Ovary (tissue), 9 donors: ENCODE measurements around the gene COX6B2. TPM values are rescaled to one million over a fixed set of nuclear protein-coding genes. Genes with fewer than 3 reads are reported as not detected.
A peak's percentile ranks its signal among the peaks of the same experiment; 100 is the strongest.
"Not testable (repeated sequence)": the region's sequence is repeated elsewhere in the genome, so short reads cannot be mapped to it uniquely, and the experiment has no call there.

Experiments
- DNase-seq, 5 donors: peaks; one replicate each; pipeline ENCODE4 v3.0.0-alpha.2; 2019 to 2020
- H3K27ac ChIP-seq, 2 donors: fragments of 200-600 bp; one replicate each; pipeline versions ENCODE4 v1.5.1 to v1.8.0; 2019 to 2022
- H3K27me3 ChIP-seq: fragments of 200-600 bp; one replicate; pipeline ENCODE4 v1.8.0; 2022
- H3K36me3 ChIP-seq: fragments of 200-600 bp; sonication (generic); one replicate; pipeline ENCODE4 v1.5.1; 2019
- H3K4me1 ChIP-seq: one replicate; pipeline ENCODE4 v1.8.1; 2013; ENCODE audit warnings: mild to moderate bottlenecking, moderate library complexity; ENCODE audit not compliant: insufficient read depth
- H3K4me3 ChIP-seq: fragments of 200-600 bp; sonication (generic); one replicate; pipeline ENCODE4 v1.5.1; 2017
- H3K9me3 ChIP-seq, 2 donors: fragments of 200-600 bp in 1 of 2; sonication (generic) in 1 of 2; one replicate each; pipeline versions ENCODE4 v1.5.1 to v1.8.1; 2013 to 2019; ENCODE audit warnings: mild to moderate bottlenecking in 1 of 2, moderate library complexity in 1 of 2
- EP300 ChIP-seq: sonication (generic); formaldehyde crosslinking; IDR thresholded peaks from one replicate; pipeline ENCODE4 v1.6.1; 2017; ENCODE audit warnings: antibody characterized with exemption
- POLR2A ChIP-seq: fragments of 450-650 bp; IDR thresholded peaks from one replicate; pipeline ENCODE4 v1.6.1; 2017; ENCODE audit warnings: antibody characterized with exemption, mild to moderate bottlenecking, moderate library complexity
- WGBS, 3 donors: extraction: QIAGEN DNeasy Blood & Tissue Kit in 1 of 3; methylation state at CpG; one replicate each; pipeline versions ENCODE4 v1.1.5 to v1.1.7; 2013 to 2017; 5-methylcytosine and 5-hydroxymethylcytosine counted together
- intact Hi-C, 4 donors: fragments of 100-400 bp; cut with DNase I; formaldehyde crosslinking; loops; one replicate each; pipeline versions ENCODE4 v1.11.0 to v1.15.1; 2022 to 2023
- polyA plus RNA-seq, 2 donors: library from polyadenylated mRNA; stranded (reverse); fragments of 200-250 nt in 1 of 2; fragments of 350-450 nt in 1 of 2; fragmentation: Illumina TruSeq in 1 of 2; extraction: RNeasy Lipid Tissue Mini Kit (QIAGEN cat#74804) in 1 of 2; gene quantifications; one replicate each; pipeline ENCODE4 v1.2.3, GENCODE V29; 2013 to 2014
- total RNA-seq, 7 donors: library from RNA; depleted of rRNA in 2 of 7; stranded (reverse); fragments of >200 nt in 2 of 7; fragmentation: NEBNext Ultra II Directional in 3 of 7; extraction: Animal tissue kit (Norgen Biotek cat#: 25700) in 3 of 7; gene quantifications; one replicate each; pipeline versions ENCODE4 v1.1.0 to v1.2.4, GENCODE V29; 2016 to 2023
- TF ChIP-seq, protein P1 (sequence below), 3 donors: fragments of 450-650 bp in 2 of 3; fragments of 200-600 bp in 1 of 3; IDR thresholded peaks; one replicate each; pipeline versions ENCODE4 v1.5.1 to v1.8.0; 2016 to 2022; ENCODE audit warnings: antibody characterized with exemption in 3 of 3, mild to moderate bottlenecking in 1 of 3
- donor health status: DM: no; HTN: no; CAD: no; lungs with moderate emphysema.
- donor health status: DM: no; HTN: no; CAD: no.
- donor health status: Bipolar disorder and iron deficiency.
- donor health status: DM: yes; HTN: yes; CAD: no.
- donor health status: DM: no; HTN: no; CAD: no.
- donor health status: DM: yes; HTN: yes; CAD: no.

COX6B2 gene
- total and polyA plus RNA-seq, 9 donors: 0.10 to 1.5 (median 0.36) TPM; not detected in 2

DNA sequence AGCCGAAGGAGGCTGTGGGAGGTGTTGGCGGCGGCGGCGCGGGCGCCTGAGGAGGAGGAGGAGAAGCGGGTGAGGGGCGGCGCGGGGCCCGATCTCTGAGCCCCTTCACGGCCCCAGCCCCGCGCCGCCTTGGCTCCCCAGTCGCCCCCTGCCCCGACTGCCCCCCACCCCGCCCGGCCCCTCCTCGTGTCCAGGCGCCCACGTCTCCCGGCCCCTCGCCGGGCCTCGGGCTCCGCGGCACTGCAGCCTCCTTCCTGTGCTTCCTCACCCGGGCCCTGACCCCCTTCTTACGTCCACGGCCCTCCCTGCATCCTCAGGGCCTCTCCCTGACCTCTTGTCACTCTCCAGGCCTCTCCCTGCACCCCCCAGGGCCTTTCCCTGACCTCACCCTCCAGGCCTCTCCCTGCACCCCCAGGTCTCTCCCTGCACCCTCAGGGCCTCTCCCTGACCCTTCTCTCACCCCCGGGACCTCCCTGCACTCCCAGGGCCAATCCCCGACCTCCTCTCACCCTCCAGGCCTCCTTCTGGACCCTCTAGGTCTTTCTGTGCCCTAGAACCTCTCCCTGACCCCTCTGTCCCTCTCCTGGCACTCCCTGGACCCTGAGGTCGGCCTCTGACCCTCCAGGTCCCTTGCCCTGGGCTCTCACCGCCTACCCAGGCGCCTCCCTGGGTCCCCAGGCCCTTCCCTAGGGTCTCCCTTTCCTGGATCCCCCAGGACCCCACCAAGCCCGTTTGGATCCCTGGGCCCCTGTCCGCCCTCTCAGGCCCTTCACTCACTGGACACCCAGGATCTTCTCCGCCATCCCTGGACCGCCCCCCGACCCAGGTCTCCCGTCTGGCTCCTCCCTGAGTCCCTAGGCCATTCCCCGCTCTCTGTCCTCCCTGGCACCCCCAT is 14.4 kb downstream of the COX6B2 start:
- intact Hi-C loops: loop anchor here in 1 of 4 donors (5.0 kb wide), 1 partner anchor 42 kb away; the partner anchor contains the start of gene TMEM238
- Histone ChIP-seq H3K27me3 (no peaks in the 10 kb centered on the region), H3K27ac (peak overlapping the region; percentile 64 to 70), H3K4me3 (peak overlapping the region; percentile 93), H3K36me3 (no peaks in the 10 kb centered on the region), H3K9me3 (no peaks in the 10 kb centered on the region), H3K4me1 (peaks cover 9% of the 10 kb centered on the region)
- TF ChIP-seq POLR2A (no peak), EP300 (no peak)
- TF ChIP-seq, protein P1, sequence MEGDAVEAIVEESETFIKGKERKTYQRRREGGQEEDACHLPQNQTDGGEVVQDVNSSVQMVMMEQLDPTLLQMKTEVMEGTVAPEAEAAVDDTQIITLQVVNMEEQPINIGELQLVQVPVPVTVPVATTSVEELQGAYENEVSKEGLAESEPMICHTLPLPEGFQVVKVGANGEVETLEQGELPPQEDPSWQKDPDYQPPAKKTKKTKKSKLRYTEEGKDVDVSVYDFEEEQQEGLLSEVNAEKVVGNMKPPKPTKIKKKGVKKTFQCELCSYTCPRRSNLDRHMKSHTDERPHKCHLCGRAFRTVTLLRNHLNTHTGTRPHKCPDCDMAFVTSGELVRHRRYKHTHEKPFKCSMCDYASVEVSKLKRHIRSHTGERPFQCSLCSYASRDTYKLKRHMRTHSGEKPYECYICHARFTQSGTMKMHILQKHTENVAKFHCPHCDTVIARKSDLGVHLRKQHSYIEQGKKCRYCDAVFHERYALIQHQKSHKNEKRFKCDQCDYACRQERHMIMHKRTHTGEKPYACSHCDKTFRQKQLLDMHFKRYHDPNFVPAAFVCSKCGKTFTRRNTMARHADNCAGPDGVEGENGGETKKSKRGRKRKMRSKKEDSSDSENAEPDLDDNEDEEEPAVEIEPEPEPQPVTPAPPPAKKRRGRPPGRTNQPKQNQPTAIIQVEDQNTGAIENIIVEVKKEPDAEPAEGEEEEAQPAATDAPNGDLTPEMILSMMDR (IDR thresholded peaks at IDR 0.05): no peak
- WGBS, 3 donors: 2% methylated on average over 39 to 44 of the region's 44 CpGs
- DNase-seq: peak in 3 of 5 donors; percentile 35 to 64 (median 59)

DNA sequence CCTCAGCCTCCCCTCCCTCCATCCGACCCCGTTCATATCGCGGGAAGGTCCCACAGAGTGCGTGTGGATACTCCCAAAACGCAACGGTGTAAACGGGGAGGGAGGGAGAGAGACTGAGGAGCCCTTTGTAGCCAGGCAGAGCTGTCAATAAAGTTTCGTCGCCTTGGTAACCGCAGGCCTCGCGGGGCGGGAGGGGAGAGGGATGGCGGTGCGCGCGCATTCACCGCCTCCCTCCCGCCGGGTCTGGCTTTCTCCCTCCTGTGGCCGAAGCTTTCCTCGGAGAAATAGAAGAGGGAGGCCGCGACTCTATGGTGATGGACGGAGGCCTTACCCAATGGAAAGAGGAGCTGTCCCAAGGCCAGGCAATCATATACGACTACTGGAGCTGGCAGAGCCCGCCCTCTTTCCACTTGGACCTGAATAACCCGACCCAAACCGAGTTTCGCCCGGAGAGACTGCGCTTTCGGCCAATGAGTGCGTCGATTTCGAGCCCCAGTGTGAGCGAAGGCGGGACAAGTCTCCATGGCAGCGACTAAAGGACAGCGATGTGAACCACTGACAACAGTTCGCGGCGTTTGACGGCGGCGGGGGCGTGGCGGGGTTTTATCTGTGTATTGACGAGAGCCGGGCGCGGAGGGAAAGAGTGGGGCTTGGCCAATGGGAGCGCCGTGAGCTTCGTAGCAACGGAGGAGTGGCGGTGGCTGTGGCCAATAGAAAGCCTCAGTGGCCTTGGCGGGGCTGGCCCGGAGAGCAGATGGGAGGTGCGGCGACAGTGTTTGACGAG is 15.2 kb downstream of the COX6B2 start, which contains the start of gene KMT5C:
Gene KMT5C (plus strand): TSS at position 772 of the 784 bp plus-strand sequence. CDS start 2,061 bp downstream, outside the sequence.
- intact Hi-C loops: no loop called here
- DNase-seq: peak; percentile 100

DNA sequence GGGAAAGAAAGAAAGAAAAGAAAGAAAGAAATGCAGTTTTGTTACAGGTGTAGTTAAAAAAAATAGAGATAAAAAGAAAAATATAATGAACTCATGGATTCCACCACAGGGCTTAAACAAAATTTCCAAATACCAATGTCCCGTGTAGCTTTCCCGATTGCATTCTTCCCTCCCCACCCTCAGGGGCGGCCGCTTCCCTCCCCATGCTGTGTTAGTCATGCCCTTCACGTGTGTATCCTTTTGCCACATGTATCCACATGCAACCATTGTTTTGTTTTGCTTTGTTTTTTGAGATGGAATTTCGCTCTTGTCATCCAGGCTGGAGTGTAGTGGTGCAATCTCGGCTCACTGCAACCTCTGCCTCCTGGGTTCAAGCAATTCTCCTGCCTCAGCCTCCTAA is 18.4 kb downstream of the COX6B2 start:
- peaks cover 6% of the 10 kb centered on the region for H3K4me1 ChIP-seq
- no peak overlapping the region for H3K4me3 ChIP-seq
- DNase-seq: no peak
- no peaks in the 10 kb centered on the region for H3K9me3 ChIP-seq
- intact Hi-C loops: no loop called here
- H3K27ac ChIP-seq: no peak overlapping the region
- 63 to 75% (median 66%) methylated on average over 7 of the region's 7 CpGs for WGBS, 3 donors
- TF ChIP-seq EP300 (no peak), POLR2A (no peak)
- TF ChIP-seq, protein P1 (IDR thresholded peaks at IDR 0.05): no peak
- no peaks in the 10 kb centered on the region for H3K36me3 ChIP-seq
- H3K27me3 ChIP-seq: no peaks in the 10 kb centered on the region

More for the DNA sequence above, 15.2 kb downstream of the COX6B2 start, which contains the start of gene KMT5C:
- Histone ChIP-seq H3K4me3 (peak within 1 kb of the TSS; percentile 93), H3K9me3 (no peaks in the 10 kb centered on the region), H3K27ac (peak within 1 kb of the TSS; percentile 66 to 70), H3K4me1 (peaks cover 9% of the 10 kb centered on the region), H3K36me3 (no peaks in the 10 kb centered on the region), H3K27me3 (no peaks in the 10 kb centered on the region)
- TF ChIP-seq EP300 (no peak), POLR2A (peak; percentile 87)
- TF ChIP-seq, protein P1 (IDR thresholded peaks at IDR 0.05): peak; percentile 36 to 85 (median 77)
- 0% methylated on average over 60 to 63 of the region's 63 CpGs for WGBS, 3 donors

DNA sequence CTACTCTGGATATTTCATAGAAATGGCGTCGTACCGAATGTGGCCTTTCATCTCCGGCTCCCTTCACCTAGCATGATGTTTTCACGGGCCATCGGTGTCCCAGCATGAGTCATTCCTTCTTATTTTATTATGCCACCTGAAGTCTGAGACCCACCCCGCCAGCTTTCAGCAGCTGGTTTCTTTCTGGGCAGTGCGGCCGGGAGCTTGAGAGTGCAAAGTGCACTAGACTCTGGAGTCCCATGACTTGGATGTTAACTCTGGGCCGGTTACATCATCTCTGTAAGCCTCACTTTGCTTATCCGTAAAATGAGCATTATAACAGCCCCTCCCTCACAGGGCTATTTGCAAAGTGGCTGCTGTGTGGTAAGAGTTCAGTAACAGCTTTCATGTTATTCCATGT is 20.6 kb downstream of the COX6B2 start:
- intact Hi-C loops: no loop called here
- Histone ChIP-seq H3K9me3 (no peaks in the 10 kb centered on the region), H3K27ac (no peak overlapping the region), H3K4me1 (peaks cover 2% of the 10 kb centered on the region), H3K4me3 (no peak overlapping the region), H3K27me3 (no peaks in the 10 kb centered on the region), H3K36me3 (no peaks in the 10 kb centered on the region)
- TF ChIP-seq, protein P1 (IDR thresholded peaks at IDR 0.05): no peak
- TF ChIP-seq EP300 (no peak), POLR2A (no peak)
- 77 to 83% (median 77%) methylated on average over 11 of the region's 11 CpGs for WGBS, 3 donors
- DNase-seq: no peak

DNA sequence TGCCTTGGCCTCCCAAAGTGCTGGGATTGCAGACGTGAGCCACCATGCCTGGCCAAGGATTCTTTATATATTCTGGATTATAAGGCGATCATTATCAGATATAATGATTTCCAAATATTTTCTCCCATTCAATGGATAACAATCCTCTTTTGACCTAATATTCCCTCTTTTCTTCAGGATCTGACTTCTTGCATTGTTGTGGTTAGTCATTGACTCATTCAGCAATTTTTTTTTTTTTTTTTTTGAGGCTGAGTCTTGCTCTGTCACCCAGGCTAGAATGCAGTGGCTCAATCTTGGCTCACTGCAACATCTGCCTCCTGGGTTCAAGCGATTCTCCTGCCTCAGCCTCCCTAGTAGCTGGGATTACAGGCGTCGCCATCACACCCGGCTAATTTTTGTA is 24.7 kb downstream of the COX6B2 start:
- H3K4me3 ChIP-seq, H3K27me3 ChIP-seq, H3K27ac ChIP-seq, H3K4me1 ChIP-seq, intact Hi-C loops, H3K36me3 ChIP-seq, DNase-seq, H3K9me3 ChIP-seq: not testable (repeated sequence)
- 81 to 89% (median 86%) methylated on average over 6 of the region's 6 CpGs for WGBS, 3 donors

DNA sequence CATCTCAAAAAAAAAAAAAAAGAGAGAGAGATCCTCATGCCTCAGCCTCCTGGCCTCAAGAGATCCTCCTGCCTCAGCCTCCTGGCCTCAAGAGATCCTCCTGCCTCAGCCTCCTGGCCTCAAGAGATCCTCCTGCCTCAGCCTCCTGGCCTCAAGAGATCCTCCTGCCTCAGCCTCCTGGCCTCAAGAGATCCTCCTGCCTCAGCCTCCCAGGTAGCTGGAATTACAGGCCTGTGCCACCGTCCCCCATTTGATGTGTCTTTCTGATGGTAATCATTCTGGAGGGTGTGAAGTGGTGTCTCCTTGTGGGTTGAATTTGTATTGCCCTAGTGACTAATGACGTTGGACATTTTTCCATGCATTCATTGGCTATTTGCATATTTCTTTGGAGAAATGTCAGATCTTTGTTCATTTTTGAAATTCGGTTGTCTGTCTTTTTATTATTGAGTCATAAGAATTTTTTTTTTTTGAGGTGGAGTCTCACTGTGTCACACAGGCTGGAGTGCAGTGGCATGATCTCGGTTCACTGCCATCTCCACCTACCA is 25.7 kb downstream of the COX6B2 start:
- WGBS, 3 donors: 67 to 78% (median 72%) methylated on average over 4 of the region's 4 CpGs
- H3K9me3 ChIP-seq, H3K27ac ChIP-seq, DNase-seq, H3K27me3 ChIP-seq, H3K36me3 ChIP-seq, intact Hi-C loops, H3K4me3 ChIP-seq, H3K4me1 ChIP-seq: not testable (repeated sequence)
